Tibial nerve (tissue), 4 donors: ENCODE measurements around the gene CD6.

Source experiments
- EP300 ChIP-seq, 2 donors: sonication (generic); formaldehyde crosslinking; IDR thresholded peaks; one replicate each; pipeline ENCODE4 v1.6.1; 2017; ENCODE audit warnings: antibody characterized with exemption in 2 of 2, mild to moderate bottlenecking in 1 of 2
- TF ChIP-seq, protein P1 (sequence below), 5 experiments: fragments of 200-600 bp in 3 of 5; fragments of 450-650 bp in 2 of 5; sonication (generic) in 3 of 5; IDR thresholded peaks; one replicate each; pipeline ENCODE4 v1.5.1; 2016 to 2019; ENCODE audit warnings: antibody characterized with exemption in 5 of 5, mild to moderate bottlenecking in 3 of 5, moderate library complexity in 2 of 5

- TF ChIP-seq, protein P1, sequence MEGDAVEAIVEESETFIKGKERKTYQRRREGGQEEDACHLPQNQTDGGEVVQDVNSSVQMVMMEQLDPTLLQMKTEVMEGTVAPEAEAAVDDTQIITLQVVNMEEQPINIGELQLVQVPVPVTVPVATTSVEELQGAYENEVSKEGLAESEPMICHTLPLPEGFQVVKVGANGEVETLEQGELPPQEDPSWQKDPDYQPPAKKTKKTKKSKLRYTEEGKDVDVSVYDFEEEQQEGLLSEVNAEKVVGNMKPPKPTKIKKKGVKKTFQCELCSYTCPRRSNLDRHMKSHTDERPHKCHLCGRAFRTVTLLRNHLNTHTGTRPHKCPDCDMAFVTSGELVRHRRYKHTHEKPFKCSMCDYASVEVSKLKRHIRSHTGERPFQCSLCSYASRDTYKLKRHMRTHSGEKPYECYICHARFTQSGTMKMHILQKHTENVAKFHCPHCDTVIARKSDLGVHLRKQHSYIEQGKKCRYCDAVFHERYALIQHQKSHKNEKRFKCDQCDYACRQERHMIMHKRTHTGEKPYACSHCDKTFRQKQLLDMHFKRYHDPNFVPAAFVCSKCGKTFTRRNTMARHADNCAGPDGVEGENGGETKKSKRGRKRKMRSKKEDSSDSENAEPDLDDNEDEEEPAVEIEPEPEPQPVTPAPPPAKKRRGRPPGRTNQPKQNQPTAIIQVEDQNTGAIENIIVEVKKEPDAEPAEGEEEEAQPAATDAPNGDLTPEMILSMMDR (IDR thresholded peaks at IDR 0.05) = no peak
- TF ChIP-seq EP300 (IDR thresholded peaks at IDR 0.05) = no peak
Observed at GRCh38 chr11:61052182-61052972, 80.9 kb downstream of the CD6 start.
